ENCODE measurements around the gene PPP3CA.

The PPP3CA gene

DNA sequence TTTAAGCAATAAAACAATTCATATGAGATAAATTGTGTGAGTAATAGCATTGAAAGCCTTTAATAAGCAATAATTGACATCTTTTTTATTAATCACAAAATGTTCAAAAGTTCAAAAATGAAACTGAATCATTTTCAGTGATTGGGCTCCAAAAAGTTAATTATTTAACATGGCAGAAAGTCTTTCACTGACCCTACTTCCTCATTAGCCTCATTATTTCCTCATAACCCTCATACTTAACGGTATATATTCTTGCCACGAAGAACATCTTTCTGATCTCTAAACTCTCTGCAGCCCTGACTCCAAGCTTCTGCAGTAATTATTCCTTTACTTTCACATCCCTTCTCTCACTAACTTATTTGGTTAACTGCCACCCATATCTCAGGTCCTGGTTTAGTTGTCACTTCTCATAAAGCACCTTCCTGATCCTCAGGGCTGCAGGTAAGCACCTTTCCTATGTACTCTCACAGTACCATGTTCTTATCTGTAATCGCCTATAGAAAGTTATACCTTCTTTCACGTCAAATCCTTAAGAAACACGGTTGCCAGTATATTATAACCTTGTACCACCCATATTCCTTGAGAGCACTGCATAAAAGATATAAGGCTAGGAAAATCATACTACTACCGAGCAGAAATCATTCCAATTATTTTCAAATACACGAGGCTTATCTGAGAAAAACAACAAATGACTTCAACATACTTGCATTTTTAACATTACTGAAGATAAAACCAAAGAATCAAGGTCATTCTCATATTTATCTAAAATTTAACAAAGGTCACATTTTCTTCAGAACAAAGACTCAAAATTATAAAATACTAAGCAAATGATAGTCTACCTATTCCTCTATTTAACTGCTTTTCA lies 72.2 kb downstream of the PPP3CA start:
- no peak for TF ChIP-seq FOXK2 (IDR thresholded peaks at IDR 0.05)
- no peak for TF ChIP-seq HDGF (IDR thresholded peaks at IDR 0.05; ENCODE audit: borderline replicate concordance)
- no peak for TF ChIP-seq ZNF384 (IDR thresholded peaks at IDR 0.05)
- no peak for TF ChIP-seq L3MBTL2 (conservative IDR thresholded peaks at IDR 0.05)
- no peak for TF ChIP-seq ELF4 (IDR thresholded peaks at IDR 0.05)
- TF ChIP-seq CTBP1 (IDR thresholded peaks at IDR 0.05; ENCODE audit: borderline replicate concordance): no peak
- TF ChIP-seq SUZ12 (IDR thresholded peaks at IDR 0.05): no peak
- no peak for TF ChIP-seq FOXM1 (IDR thresholded peaks at IDR 0.05; ENCODE audit: borderline replicate concordance)
- TF ChIP-seq ARNT (IDR thresholded peaks at IDR 0.05): no peak
- TF ChIP-seq BHLHE40 (IDR thresholded peaks at IDR 0.05; ENCODE audit: borderline replicate concordance): no peak
- DNase-seq (ENCODE audit: extremely low spot score): no peak
- ChIA-PET POLR2A (no interaction called here), CTCF (no interaction called here)

GRCh38 chr4:101271516-101271915 lies 75.8 kb downstream of the PPP3CA start:
- ChIA-PET POLR2A (no interaction called here), CTCF (no interaction called here)
- no peak for DNase-seq (ENCODE audit: extremely low spot score)
- TF ChIP-seq BHLHE40 (IDR thresholded peaks at IDR 0.05; ENCODE audit: borderline replicate concordance): no peak
- no peak for TF ChIP-seq HDGF (IDR thresholded peaks at IDR 0.05; ENCODE audit: borderline replicate concordance)
- no peak for TF ChIP-seq ARNT (IDR thresholded peaks at IDR 0.05)
- TF ChIP-seq TARDBP (IDR thresholded peaks at IDR 0.05): no peak
- TF ChIP-seq SP1 (IDR thresholded peaks at IDR 0.05): no peak
- TF ChIP-seq NFRKB (IDR thresholded peaks at IDR 0.05): no peak
- TF ChIP-seq ELF4 (IDR thresholded peaks at IDR 0.05): no peak
- no peak for TF ChIP-seq FOXK2 (IDR thresholded peaks at IDR 0.05)
- no peak for TF ChIP-seq ZNF384 (IDR thresholded peaks at IDR 0.05)

- no peak for DNase-seq (ENCODE audit: extremely low spot score)
- TF ChIP-seq SUZ12 (IDR thresholded peaks at IDR 0.05) (no peak), HDGF (IDR thresholded peaks at IDR 0.05; ENCODE audit: borderline replicate concordance) (no peak), TARDBP (IDR thresholded peaks at IDR 0.05) (no peak), FOXM1 (IDR thresholded peaks at IDR 0.05; ENCODE audit: borderline replicate concordance) (no peak), BHLHE40 (IDR thresholded peaks at IDR 0.05; ENCODE audit: borderline replicate concordance) (no peak), SP1 (IDR thresholded peaks at IDR 0.05) (no peak), FOXK2 (IDR thresholded peaks at IDR 0.05) (no peak), FOXA1 (IDR thresholded peaks at IDR 0.05) (no peak), LEF1 (IDR thresholded peaks at IDR 0.05; ENCODE audit: borderline replicate concordance) (no peak), L3MBTL2 (conservative IDR thresholded peaks at IDR 0.05) (no peak), NFRKB (IDR thresholded peaks at IDR 0.05) (no peak), CTBP1 (IDR thresholded peaks at IDR 0.05; ENCODE audit: borderline replicate concordance) (no peak), ARNT (IDR thresholded peaks at IDR 0.05) (no peak), ELF4 (IDR thresholded peaks at IDR 0.05) (no peak)
- TF ChIP-seq, protein P1, sequence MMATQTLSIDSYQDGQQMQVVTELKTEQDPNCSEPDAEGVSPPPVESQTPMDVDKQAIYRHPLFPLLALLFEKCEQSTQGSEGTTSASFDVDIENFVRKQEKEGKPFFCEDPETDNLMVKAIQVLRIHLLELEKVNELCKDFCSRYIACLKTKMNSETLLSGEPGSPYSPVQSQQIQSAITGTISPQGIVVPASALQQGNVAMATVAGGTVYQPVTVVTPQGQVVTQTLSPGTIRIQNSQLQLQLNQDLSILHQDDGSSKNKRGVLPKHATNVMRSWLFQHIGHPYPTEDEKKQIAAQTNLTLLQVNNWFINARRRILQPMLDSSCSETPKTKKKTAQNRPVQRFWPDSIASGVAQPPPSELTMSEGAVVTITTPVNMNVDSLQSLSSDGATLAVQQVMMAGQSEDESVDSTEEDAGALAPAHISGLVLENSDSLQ (IDR thresholded peaks at IDR 0.05): no peak
- ChIA-PET CTCF (no interaction called here), POLR2A (no interaction called here)
Observed at GRCh38 chr4:101269682-101270081, 77.6 kb downstream of the PPP3CA start.

DNA sequence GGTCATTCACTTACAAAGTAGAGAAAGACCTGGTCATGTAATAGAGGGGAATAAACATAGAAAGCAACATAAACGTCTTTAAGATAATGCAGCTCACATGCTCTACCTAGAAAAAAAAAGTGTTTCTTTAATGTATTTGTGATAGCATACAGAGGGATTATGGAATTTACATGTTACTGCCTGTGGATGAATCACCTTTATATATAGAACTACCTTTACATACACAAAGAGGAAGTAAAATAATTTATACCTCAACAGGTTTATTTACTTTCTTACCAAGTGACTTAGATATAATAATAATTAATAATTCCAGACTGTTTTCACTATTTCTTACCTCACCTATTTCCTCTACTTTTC lies 81.5 kb downstream of the PPP3CA start:
- ChIA-PET CTCF (no interaction called here), POLR2A (no interaction called here)

GRCh38 chr4:101264993-101265815 lies 82.1 kb downstream of the PPP3CA start:
- TF ChIP-seq, protein P1 (IDR thresholded peaks at IDR 0.05): no peak
- TF ChIP-seq NFRKB (IDR thresholded peaks at IDR 0.05): no peak
- TF ChIP-seq LEF1 (IDR thresholded peaks at IDR 0.05; ENCODE audit: borderline replicate concordance): no peak
- no peak for TF ChIP-seq FOXA1 (IDR thresholded peaks at IDR 0.05)
- TF ChIP-seq ARNT (IDR thresholded peaks at IDR 0.05): no peak
- TF ChIP-seq SP1 (IDR thresholded peaks at IDR 0.05): no peak
- TF ChIP-seq ELF4 (IDR thresholded peaks at IDR 0.05): no peak
- TF ChIP-seq SUZ12 (IDR thresholded peaks at IDR 0.05): no peak
- TF ChIP-seq L3MBTL2 (conservative IDR thresholded peaks at IDR 0.05): no peak
- no peak for TF ChIP-seq FOXK2 (IDR thresholded peaks at IDR 0.05)
- no peak for TF ChIP-seq ZNF384 (IDR thresholded peaks at IDR 0.05)
- no peak for TF ChIP-seq TARDBP (IDR thresholded peaks at IDR 0.05)
- TF ChIP-seq CTBP1 (IDR thresholded peaks at IDR 0.05; ENCODE audit: borderline replicate concordance): no peak
- no peak for TF ChIP-seq HDGF (IDR thresholded peaks at IDR 0.05; ENCODE audit: borderline replicate concordance)
- TF ChIP-seq FOXM1 (IDR thresholded peaks at IDR 0.05; ENCODE audit: borderline replicate concordance): no peak
- no peak for TF ChIP-seq BHLHE40 (IDR thresholded peaks at IDR 0.05; ENCODE audit: borderline replicate concordance)
- ChIA-PET POLR2A (no interaction called here), CTCF (no interaction called here)
- DNase-seq (ENCODE audit: extremely low spot score): no peak

More for the DNA sequence above, 81.5 kb downstream of the PPP3CA start:
- no peak for DNase-seq (ENCODE audit: extremely low spot score)
- TF ChIP-seq LEF1 (IDR thresholded peaks at IDR 0.05; ENCODE audit: borderline replicate concordance): no peak
- no peak for TF ChIP-seq FOXM1 (IDR thresholded peaks at IDR 0.05; ENCODE audit: borderline replicate concordance)
- no peak for TF ChIP-seq NFRKB (IDR thresholded peaks at IDR 0.05)
- TF ChIP-seq, protein P1 (IDR thresholded peaks at IDR 0.05): no peak
- no peak for TF ChIP-seq L3MBTL2 (conservative IDR thresholded peaks at IDR 0.05)
- no peak for TF ChIP-seq TARDBP (IDR thresholded peaks at IDR 0.05)
- TF ChIP-seq ZNF384 (IDR thresholded peaks at IDR 0.05): no peak
- no peak for TF ChIP-seq FOXK2 (IDR thresholded peaks at IDR 0.05)
- TF ChIP-seq HDGF (IDR thresholded peaks at IDR 0.05; ENCODE audit: borderline replicate concordance): no peak
- TF ChIP-seq BHLHE40 (IDR thresholded peaks at IDR 0.05; ENCODE audit: borderline replicate concordance): no peak
- TF ChIP-seq FOXA1 (IDR thresholded peaks at IDR 0.05): no peak
- no peak for TF ChIP-seq SP1 (IDR thresholded peaks at IDR 0.05)
- no peak for TF ChIP-seq CTBP1 (IDR thresholded peaks at IDR 0.05; ENCODE audit: borderline replicate concordance)
- TF ChIP-seq ELF4 (IDR thresholded peaks at IDR 0.05): no peak
- no peak for TF ChIP-seq SUZ12 (IDR thresholded peaks at IDR 0.05)
- TF ChIP-seq ARNT (IDR thresholded peaks at IDR 0.05): no peak

Data from HEK293T (cell line).